GM06990 (cell line): ENCODE results near the gene PDZRN3.

ENCODE experiments used
- DNase-seq: peaks from one replicate; pipeline ENCODE4 v3.0.0-alpha.2; 2011; ENCODE audit not compliant: insufficient read length; ENCODE audit errors: extremely low read depth
- H3K27me3 ChIP-seq: replicated peaks from 2 replicates; pipeline ENCODE4 v1.6.0; 2011; ENCODE audit warnings: low read length; ENCODE audit not compliant: control insufficient read depth, insufficient read depth
- H3K36me3 ChIP-seq: 2 replicates; pipeline ENCODE4 v1.5.1; 2011; ENCODE audit warnings: low read length; ENCODE audit not compliant: control insufficient read depth, insufficient read depth
- H3K4me3 ChIP-seq: replicated peaks from 2 replicates; pipeline ENCODE4 v1.5.1; 2011; ENCODE audit warnings: low read depth, mild to moderate bottlenecking, control low read depth, low read length
- CTCF ChIP-seq: IDR thresholded peaks from 2 replicates; pipeline ENCODE4 v1.5.1; 2011; ENCODE audit warnings: low read length, control low read depth, mild to moderate bottlenecking, inconsistent platforms; ENCODE audit not compliant: insufficient read depth, poor library complexity, severe bottlenecking

PDZRN3 gene

GRCh38 chr3:73475175-73475574 is 149.6 kb downstream of the PDZRN3 start:
- TF ChIP-seq CTCF, result no peak
- H3K36me3 ChIP-seq, result no peaks in the 10 kb centered on the region
- DNase-seq, result no peak
- no peaks in the 10 kb centered on the region for H3K27me3 ChIP-seq
- no peak overlapping the region for H3K4me3 ChIP-seq

- TF ChIP-seq CTCF, result no peak
- Histone ChIP-seq H3K36me3 (no peaks in the 10 kb centered on the region), H3K4me3 (no peak overlapping the region), H3K27me3 (no peaks in the 10 kb centered on the region)
- DNase-seq, result no peak
These were observed 150.1 kb downstream of the PDZRN3 start for GRCh38 chr3:73474619-73475018.

DNA sequence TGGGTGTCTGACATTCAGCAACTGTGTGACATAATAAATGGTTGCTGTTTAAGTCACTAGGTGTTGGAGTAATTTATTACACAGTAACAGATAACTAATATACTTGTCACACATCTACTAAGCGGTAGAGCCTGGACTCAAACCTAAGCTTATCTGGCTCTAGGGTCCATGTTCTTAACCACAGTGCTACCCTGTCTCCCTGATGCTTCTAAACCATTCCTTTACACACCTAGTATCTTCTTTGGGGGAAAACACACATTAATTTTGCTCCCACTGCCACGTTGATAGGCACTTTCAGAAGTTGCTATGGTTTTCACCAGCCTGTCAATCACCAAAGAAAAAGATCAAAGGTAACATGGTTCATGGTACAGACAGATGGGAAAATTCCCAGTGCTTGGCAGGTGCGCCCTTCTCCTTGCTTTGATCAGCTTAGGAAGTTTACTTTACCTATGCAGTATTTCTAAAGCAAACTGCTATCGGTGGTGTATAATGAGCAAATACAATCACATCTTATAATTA is 150.8 kb downstream of the PDZRN3 start:
- DNase-seq, result no peak
- Histone ChIP-seq H3K4me3 (no peak overlapping the region), H3K36me3 (no peaks in the 10 kb centered on the region), H3K27me3 (no peaks in the 10 kb centered on the region)
- no peak for TF ChIP-seq CTCF

GRCh38 chr3:73473181-73473897 is 151.4 kb downstream of the PDZRN3 start:
- no peaks in the 10 kb centered on the region for H3K36me3 ChIP-seq
- TF ChIP-seq CTCF, result no peak
- DNase-seq, result no peak
- no peaks in the 10 kb centered on the region for H3K27me3 ChIP-seq
- no peak overlapping the region for H3K4me3 ChIP-seq

DNA sequence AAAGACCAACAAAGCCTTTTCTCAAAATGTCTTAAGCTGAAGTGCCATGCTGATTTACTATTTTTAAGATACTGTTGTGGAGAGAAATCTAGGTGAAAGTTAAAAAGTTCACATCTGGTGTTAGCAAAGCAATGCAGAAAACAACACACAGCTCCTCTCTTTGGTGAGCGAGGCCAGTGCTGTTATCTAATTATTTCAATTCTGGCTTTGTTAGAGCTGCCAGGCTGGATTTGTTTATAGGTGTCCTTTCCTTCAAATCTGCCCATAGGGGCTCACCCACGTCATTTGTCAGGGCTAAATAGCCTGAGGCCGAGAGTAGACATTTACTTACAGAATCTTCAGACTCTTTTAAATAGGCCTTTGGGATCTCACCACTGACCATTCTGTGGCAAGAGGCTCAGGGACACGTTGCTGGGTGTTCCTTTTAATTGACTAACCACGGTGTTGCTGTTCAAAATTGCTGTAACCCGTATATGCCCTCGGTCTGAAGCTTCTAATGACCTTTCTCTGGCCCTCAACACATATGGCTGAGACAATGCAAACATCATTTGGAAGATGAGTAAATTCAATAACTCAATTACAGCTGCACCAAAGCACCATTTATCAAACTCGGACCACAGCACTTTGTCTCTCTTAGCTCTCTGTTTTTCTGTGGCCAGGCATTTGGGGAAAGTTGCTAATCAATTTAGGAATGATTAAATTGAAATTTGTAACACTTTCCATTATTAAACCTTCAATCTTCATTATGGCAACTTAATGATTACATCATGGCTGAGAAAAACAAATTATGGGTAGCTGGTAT is 152.6 kb downstream of the PDZRN3 start:
- Histone ChIP-seq H3K36me3 (no peaks in the 10 kb centered on the region), H3K27me3 (no peaks in the 10 kb centered on the region), H3K4me3 (no peak overlapping the region)
- TF ChIP-seq CTCF, result no peak
- no peak for DNase-seq
